CD8-positive, alpha-beta memory T cell (primary cell): Measurements from ENCODE around the gene FANCI. TPM values are rescaled to one million over a fixed set of nuclear protein-coding genes. Genes with fewer than 3 reads are reported as not detected.

Experiments
- CTCF ChIA-PET: fragments of 350-600 bp; sonication (Branson Sonifier 250); formaldehyde crosslinking; loops from one replicate; lab custom pipeline; 2021; ENCODE audit warnings: antibody characterized with exemption; lab: Charles Lee
- POLR2A ChIA-PET: fragments of 350-600 bp; sonication (Branson Sonifier 250); formaldehyde crosslinking; loops from one replicate; lab custom pipeline; 2021; ENCODE audit warnings: antibody characterized with exemption; lab: Charles Lee
- DNase-seq, 5 donors: peaks; one replicate each; pipeline versions ENCODE4 v3.0.0 to v3.0.0-alpha.2; 2020 to 2022; ENCODE audit warnings: mixed read lengths in 1 of 5
- H3K27ac ChIP-seq: one replicate; pipeline ENCODE4 v1.7.0; 2013; ENCODE audit warnings: low read depth, mild to moderate bottlenecking, low read length, moderate library complexity
- H3K27me3 ChIP-seq: 2 replicates; pipeline ENCODE4 v1.7.0; 2013; ENCODE audit warnings: low read length, mild to moderate bottlenecking; ENCODE audit not compliant: insufficient read depth, poor library complexity, severe bottlenecking
- H3K36me3 ChIP-seq: 2 replicates; pipeline ENCODE4 v1.7.0; 2013; ENCODE audit warnings: mild to moderate bottlenecking, low read length, moderate library complexity; ENCODE audit not compliant: insufficient read depth
- H3K4me1 ChIP-seq: 2 replicates; pipeline ENCODE4 v1.7.0; 2013; ENCODE audit warnings: mild to moderate bottlenecking, low read length, moderate library complexity; ENCODE audit not compliant: insufficient read depth
- H3K4me3 ChIP-seq: 2 replicates; pipeline ENCODE4 v1.7.0; 2013; ENCODE audit warnings: mild to moderate bottlenecking, low read length
- H3K9me3 ChIP-seq: 2 replicates; pipeline ENCODE4 v1.7.0; 2013; ENCODE audit warnings: mild to moderate bottlenecking, low read length
- H3K27ac Mint-ChIP-seq, 8 donors: one replicate each; pipeline ENCODE4 v1.8.0; 2020 to 2021; ENCODE audit warnings: mixed read lengths in 8 of 8, mild to moderate bottlenecking in 6 of 8, inconsistent platforms in 3 of 8, moderate library complexity in 3 of 8
- H3K27me3 Mint-ChIP-seq, 2 donors: one replicate each; pipeline ENCODE4 v1.8.0; 2020 to 2021; ENCODE audit warnings: mixed read lengths in 2 of 2, mild to moderate bottlenecking in 1 of 2, moderate library complexity in 1 of 2
- H3K36me3 Mint-ChIP-seq, 3 donors: one replicate each; pipeline ENCODE4 v1.8.0; 2020 to 2021; ENCODE audit warnings: mixed read lengths in 3 of 3, inconsistent platforms in 1 of 3, mild to moderate bottlenecking in 1 of 3
- H3K4me1 Mint-ChIP-seq, 3 donors: one replicate each; pipeline ENCODE4 v1.8.0; 2020 to 2021; ENCODE audit warnings: mixed read lengths in 3 of 3, inconsistent platforms in 1 of 3, mild to moderate bottlenecking in 1 of 3
- H3K4me3 Mint-ChIP-seq, 7 donors: one replicate each; pipeline ENCODE4 v1.8.0; 2020 to 2021; ENCODE audit warnings: mixed read lengths in 7 of 7, mild to moderate bottlenecking in 6 of 7, moderate library complexity in 4 of 7, inconsistent platforms in 2 of 7
- H3K9me3 Mint-ChIP-seq, 5 donors: one replicate each; pipeline ENCODE4 v1.8.0; 2020 to 2022; ENCODE audit warnings: mixed read lengths in 5 of 5, mild to moderate bottlenecking in 3 of 5, moderate library complexity in 2 of 5, inconsistent platforms in 1 of 5
- polyA plus RNA-seq: library from polyadenylated mRNA; unstranded; fragments of 300-500 nt; fragmentation: Illumina TruSeq; gene quantifications from one replicate; pipeline ENCODE4 v1.2.3, GENCODE V29; 2021
- total RNA-seq, 2 experiments: library from RNA; stranded (reverse); gene quantifications; one replicate each; pipeline ENCODE4 v1.2.3, GENCODE V29; 2021

Gene FANCI
- total and polyA plus RNA-seq, 3 experiments from 2014 or later: 6.7 to 145 (median 140) TPM

DNA sequence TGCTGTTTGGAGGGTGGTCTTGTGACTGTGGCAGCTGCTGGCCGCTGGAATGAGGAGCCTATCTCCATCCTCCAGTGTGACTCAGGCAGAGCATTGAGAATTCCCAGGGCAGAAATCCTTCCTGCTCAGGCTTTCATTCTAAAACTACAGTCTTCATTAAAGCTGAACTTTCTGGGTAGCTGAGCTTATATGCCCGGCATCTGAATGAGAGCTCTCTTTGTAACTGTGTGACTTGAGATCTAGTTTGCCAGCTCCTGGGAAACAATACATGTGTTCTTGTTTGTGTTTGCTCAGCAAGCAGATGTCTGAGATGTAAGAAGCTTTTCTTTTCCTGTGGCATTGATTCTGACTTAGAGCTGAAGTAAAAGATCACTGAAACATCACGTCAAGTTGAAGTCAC lies 44.8 kb upstream of the FANCI start:
- Mint-ChIP-seq H3K27me3 (no peaks in the 10 kb centered on the region), H3K27ac (no peak overlapping the region), H3K4me1 (peaks cover 10 to 15% (median 14%) of the 10 kb centered on the region in 3 donors), H3K9me3 (no peaks in the 10 kb centered on the region), H3K4me3 (no peak overlapping the region), H3K36me3 (peaks cover 0 to 59% (median 23%) of the 10 kb centered on the region in 3 donors)
- Histone ChIP-seq H3K9me3 (no peaks in the 10 kb centered on the region), H3K27ac (no peak overlapping the region), H3K36me3 (peaks cover 19% of the 10 kb centered on the region), H3K4me1 (no peaks in the 10 kb centered on the region), H3K27me3 (no peaks in the 10 kb centered on the region), H3K4me3 (no peak overlapping the region)
- POLR2A ChIA-PET: no interaction called here
- CTCF ChIA-PET: interaction anchor here (1.3 to 1.5 kb wide), 2 partner anchors 8 to 21 kb away, joined by 3 to 6 read pairs; no protein-coding TSS in a partner anchor
- no peak for DNase-seq

DNA sequence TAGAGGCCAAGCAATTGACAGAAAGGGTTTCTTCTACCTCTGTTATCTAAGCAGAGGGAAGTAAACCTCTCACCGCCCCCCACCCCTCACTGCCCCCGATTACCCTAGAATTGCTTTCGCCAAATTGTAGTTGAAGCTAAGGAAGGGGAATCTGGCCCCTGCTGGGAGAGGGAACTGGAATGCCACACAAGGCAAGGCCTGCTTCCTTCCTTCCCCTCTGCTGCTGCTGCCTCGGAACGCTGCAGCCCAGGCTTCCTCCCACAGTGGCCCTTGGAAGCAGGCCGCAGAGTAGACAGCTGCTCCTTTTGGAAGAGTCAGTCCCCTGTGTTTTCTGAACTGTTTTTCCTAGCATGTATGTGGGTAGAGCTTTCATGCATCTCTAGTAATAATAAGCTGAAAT lies 44.0 kb upstream of the FANCI start:
- no peaks in the 10 kb centered on the region for H3K27me3 ChIP-seq
- no peaks in the 10 kb centered on the region for H3K4me1 ChIP-seq
- H3K27ac Mint-ChIP-seq: peak overlapping the region in 1 of 8 donors; percentile 52
- peaks cover 0 to 52% (median 19%) of the 10 kb centered on the region in 3 donors for H3K36me3 Mint-ChIP-seq
- DNase-seq: no peak
- H3K27me3 Mint-ChIP-seq: no peaks in the 10 kb centered on the region
- ChIA-PET POLR2A (no interaction called here), CTCF (interaction anchor here (1.3 to 1.5 kb wide), 2 partner anchors 7 to 22 kb away, joined by 3 to 6 read pairs; no protein-coding TSS in a partner anchor)
- H3K4me3 Mint-ChIP-seq: no peak overlapping the region
- H3K36me3 ChIP-seq: peaks cover 18% of the 10 kb centered on the region
- H3K9me3 ChIP-seq: no peaks in the 10 kb centered on the region
- H3K27ac ChIP-seq: no peak overlapping the region
- H3K9me3 Mint-ChIP-seq: no peaks in the 10 kb centered on the region
- peaks cover 18 to 23% (median 22%) of the 10 kb centered on the region in 3 donors for H3K4me1 Mint-ChIP-seq
- H3K4me3 ChIP-seq: no peak overlapping the region

DNA sequence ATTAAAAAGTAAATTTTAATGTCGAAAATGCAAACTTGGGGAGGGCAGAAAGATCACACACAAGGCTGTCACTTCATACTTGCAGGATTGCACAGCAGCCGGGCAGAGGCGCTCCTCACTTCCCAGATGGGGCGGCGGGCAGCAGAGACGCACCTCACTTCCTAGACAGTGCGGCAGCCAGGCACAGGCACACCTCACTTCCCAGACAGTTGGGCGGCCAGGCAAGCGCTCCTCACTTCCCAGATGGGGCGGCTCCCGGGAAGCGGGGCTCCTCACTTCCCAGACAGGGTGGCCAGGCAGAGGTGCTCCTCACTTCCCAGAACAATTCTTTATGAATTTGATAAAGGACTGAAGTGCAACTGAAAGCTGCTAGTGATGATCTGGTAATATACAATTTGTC lies 43.6 kb upstream of the FANCI start:
- Histone ChIP-seq H3K27ac (no peak overlapping the region), H3K4me3 (no peak overlapping the region), H3K36me3 (peaks cover 13% of the 10 kb centered on the region), H3K27me3 (no peaks in the 10 kb centered on the region), H3K9me3 (no peaks in the 10 kb centered on the region), H3K4me1 (no peaks in the 10 kb centered on the region)
- H3K4me1 Mint-ChIP-seq: peaks cover 21 to 27% (median 26%) of the 10 kb centered on the region in 3 donors
- H3K9me3 Mint-ChIP-seq: no peaks in the 10 kb centered on the region
- ChIA-PET POLR2A (no interaction called here), CTCF (no interaction called here)
- no peak overlapping the region for H3K4me3 Mint-ChIP-seq
- H3K27ac Mint-ChIP-seq: no peak overlapping the region
- H3K27me3 Mint-ChIP-seq: no peaks in the 10 kb centered on the region
- H3K36me3 Mint-ChIP-seq: peaks cover 0 to 47% (median 18%) of the 10 kb centered on the region in 3 donors
- DNase-seq: no peak

DNA sequence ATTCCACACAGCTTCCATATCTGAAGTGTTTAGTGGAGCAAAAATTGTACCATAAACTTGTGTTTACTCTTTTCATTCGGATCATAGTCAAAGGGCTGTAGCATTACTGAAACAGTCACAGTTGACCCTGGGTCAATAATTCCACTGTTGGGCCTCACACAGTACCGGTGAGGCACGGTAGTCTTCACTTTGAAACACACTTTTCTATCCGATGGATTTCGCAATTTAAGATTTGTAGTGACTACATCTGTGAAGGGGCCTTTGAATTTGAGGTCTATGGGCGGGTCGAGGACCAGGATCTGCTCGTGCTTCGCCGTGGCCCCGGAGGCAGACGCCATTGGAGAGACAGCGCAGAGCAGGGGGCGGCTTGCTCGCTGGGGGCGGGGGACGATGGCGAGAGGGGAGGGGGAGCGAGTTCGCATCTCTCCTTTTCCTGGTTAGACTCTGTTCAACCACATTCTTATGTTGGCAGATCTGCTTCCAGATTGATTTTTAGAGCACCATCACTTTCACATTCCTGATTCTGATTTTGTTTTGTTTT lies 42.2 kb upstream of the FANCI start:
- ChIA-PET CTCF (no interaction called here), POLR2A (no interaction called here)
- Histone ChIP-seq H3K4me1 (no peaks in the 10 kb centered on the region), H3K27ac (no peak overlapping the region), H3K27me3 (no peaks in the 10 kb centered on the region), H3K36me3 (peaks cover 6% of the 10 kb centered on the region), H3K4me3 (no peak overlapping the region), H3K9me3 (no peaks in the 10 kb centered on the region)
- Mint-ChIP-seq H3K9me3 (no peaks in the 10 kb centered on the region), H3K27ac (peak overlapping the region in 1 of 8 donors; percentile 23), H3K36me3 (peaks cover 0 to 34% (median 18%) of the 10 kb centered on the region in 3 donors), H3K27me3 (no peaks in the 10 kb centered on the region), H3K4me3 (no peak overlapping the region), H3K4me1 (peaks cover 24 to 32% (median 31%) of the 10 kb centered on the region in 3 donors)
- no peak for DNase-seq

DNA sequence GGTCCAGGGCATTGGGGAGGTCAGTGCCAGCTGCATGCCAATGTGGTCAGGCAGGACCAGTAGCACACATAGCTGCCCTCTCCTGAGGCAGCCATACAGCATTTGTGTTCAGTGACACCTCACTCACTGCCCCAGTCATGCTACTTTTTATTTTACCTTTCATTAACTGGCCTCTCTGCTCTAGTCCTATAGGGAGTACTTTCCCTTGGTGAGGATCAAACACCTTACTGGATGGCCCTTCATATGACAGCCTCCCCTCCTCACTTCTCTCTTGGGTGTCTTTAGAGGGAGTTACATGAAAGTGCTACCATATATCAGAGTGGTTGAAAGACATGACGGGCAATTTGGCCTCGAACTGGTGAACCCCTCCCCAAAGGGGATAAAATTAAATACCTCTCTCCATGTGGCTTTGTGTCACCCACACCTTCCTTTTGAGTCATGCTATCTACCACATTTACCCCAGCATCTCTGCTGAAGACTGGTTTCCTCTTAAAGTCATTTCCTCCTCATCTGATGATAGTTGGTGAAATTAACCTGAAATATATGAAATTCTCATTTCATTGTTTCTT lies 40.0 kb upstream of the FANCI start:
- H3K4me1 Mint-ChIP-seq: peaks cover 30 to 36% (median 35%) of the 10 kb centered on the region in 3 donors

DNA sequence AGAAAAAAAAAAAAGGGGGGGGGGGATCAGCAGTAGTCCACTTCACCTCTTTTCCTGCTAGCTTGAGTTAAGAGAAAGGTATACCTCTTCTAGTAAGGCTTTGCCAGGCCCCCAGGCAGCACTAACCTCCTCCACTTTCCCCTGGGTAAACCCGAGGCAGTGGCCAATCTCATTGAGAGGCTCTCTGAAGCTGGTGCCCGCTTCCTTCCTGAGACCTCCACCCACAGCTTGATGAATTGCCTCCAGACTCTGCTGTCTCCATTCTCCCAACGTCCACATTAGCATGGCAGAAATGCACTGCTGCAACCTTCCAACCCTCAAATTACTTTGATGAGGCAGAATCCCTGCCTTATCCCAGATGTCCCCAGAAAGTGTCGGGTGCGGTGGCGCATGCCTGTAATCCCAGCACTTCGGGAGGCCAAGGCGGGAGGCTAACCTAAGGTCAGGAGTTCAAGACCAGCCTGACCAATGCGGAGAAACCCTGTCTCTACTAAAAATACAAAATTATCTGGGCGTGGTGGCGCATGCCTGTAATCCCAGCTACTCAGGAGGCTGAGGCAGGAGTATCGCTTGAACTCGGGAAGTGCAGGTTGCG lies 37.7 kb upstream of the FANCI start:
- no peak for DNase-seq
- no peaks in the 10 kb centered on the region for H3K27me3 ChIP-seq
- no peaks in the 10 kb centered on the region for H3K9me3 Mint-ChIP-seq
- CTCF ChIA-PET: interaction anchor here (0.7 to 4.0 kb wide), 39 partner anchors 7 to 303 kb away, joined by 3 to 31 read pairs (median 4); partner anchors contain the start of genes FANCI and POLG
- H3K36me3 Mint-ChIP-seq: peaks cover 0 to 8% (median 5%) of the 10 kb centered on the region in 3 donors
- no peak overlapping the region for H3K27ac Mint-ChIP-seq
- H3K4me1 ChIP-seq: no peaks in the 10 kb centered on the region
- H3K4me3 Mint-ChIP-seq: no peak overlapping the region
- peaks cover 0 to 4% of the 10 kb centered on the region in 2 donors for H3K27me3 Mint-ChIP-seq
- H3K9me3 ChIP-seq: no peaks in the 10 kb centered on the region
- POLR2A ChIA-PET: no interaction called here
- H3K27ac ChIP-seq: no peak overlapping the region
- H3K4me1 Mint-ChIP-seq: peaks cover 30 to 36% (median 35%) of the 10 kb centered on the region in 3 donors
- no peak overlapping the region for H3K4me3 ChIP-seq
- H3K36me3 ChIP-seq: no peaks in the 10 kb centered on the region

More for the DNA sequence above, 40.0 kb upstream of the FANCI start:
- no peak for DNase-seq
- POLR2A ChIA-PET: no interaction called here
- CTCF ChIA-PET: interaction anchor here (1.1 kb wide), 1 partner anchor 187 kb away, joined by 3 read pairs; no protein-coding TSS in a partner anchor
- Mint-ChIP-seq H3K4me3 (peak overlapping the region in 4 of 7 donors; percentile 20 to 56 (median 44)), H3K9me3 (no peaks in the 10 kb centered on the region), H3K27ac (peak overlapping the region in 6 of 8 donors; percentile 40 to 84 (median 74)), H3K36me3 (peaks cover 0 to 20% (median 9%) of the 10 kb centered on the region in 3 donors), H3K27me3 (peaks cover 0 to 4% of the 10 kb centered on the region in 2 donors)
- no peak overlapping the region for H3K4me3 ChIP-seq
- H3K27ac ChIP-seq: no peak overlapping the region
- no peaks in the 10 kb centered on the region for H3K9me3 ChIP-seq
- no peaks in the 10 kb centered on the region for H3K4me1 ChIP-seq
- no peaks in the 10 kb centered on the region for H3K27me3 ChIP-seq
- H3K36me3 ChIP-seq: no peaks in the 10 kb centered on the region

DNA sequence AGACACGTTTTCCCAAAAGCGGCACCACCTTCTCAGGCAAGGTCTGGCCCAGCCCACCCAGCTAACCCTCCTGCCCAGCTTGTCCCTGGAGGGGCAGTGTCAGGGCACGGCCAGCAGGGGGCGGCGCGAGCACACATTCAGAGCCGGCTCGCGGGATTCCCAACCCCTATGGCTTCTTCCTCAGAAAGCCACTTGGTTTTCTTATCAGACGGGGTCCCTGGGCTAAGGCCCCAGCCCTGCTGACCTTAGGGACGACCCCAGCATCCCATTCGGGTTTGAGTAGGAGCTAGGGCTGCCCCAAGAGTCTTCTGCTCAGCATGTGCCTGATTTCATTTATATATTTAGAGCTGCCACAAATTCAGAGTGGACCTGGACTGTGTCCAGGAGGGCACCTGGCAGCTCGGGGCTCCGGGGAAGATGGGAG lies 36.9 kb upstream of the FANCI start:
- POLR2A ChIA-PET: interaction anchor here (0.9 kb wide), 1 partner anchor 37 kb away, joined by 3 read pairs; the partner anchor contains the start of gene FANCI
- no peaks in the 10 kb centered on the region for H3K9me3 ChIP-seq
- no peaks in the 10 kb centered on the region for H3K36me3 ChIP-seq
- no peaks in the 10 kb centered on the region for H3K36me3 Mint-ChIP-seq
- no peak overlapping the region for H3K27ac ChIP-seq
- peak; percentile 47 to 76 (median 57) for DNase-seq
- no peaks in the 10 kb centered on the region for H3K4me1 ChIP-seq
- H3K27ac Mint-ChIP-seq: peak overlapping the region in 2 of 8 donors; percentile 47 to 52
- no peaks in the 10 kb centered on the region for H3K9me3 Mint-ChIP-seq
- CTCF ChIA-PET: interaction anchor here (0.7 to 4.0 kb wide), 43 partner anchors 8 to 303 kb away, joined by 3 to 31 read pairs (median 4); partner anchors contain the start of genes FANCI and POLG
- no peak overlapping the region for H3K4me3 ChIP-seq
- H3K4me3 Mint-ChIP-seq: peak overlapping the region in 3 of 7 donors; percentile 1 to 28 (median 10)
- peaks cover 0 to 4% of the 10 kb centered on the region in 2 donors for H3K27me3 Mint-ChIP-seq
- H3K27me3 ChIP-seq: no peaks in the 10 kb centered on the region
- peaks cover 30 to 36% (median 35%) of the 10 kb centered on the region in 3 donors for H3K4me1 Mint-ChIP-seq
